ENCODE results near the gene PARD3. TPM values are rescaled to one million over a fixed set of nuclear protein-coding genes. Genes with fewer than 3 reads are reported as not detected.
A peak's percentile ranks its signal among the peaks of the same experiment; 100 is the strongest.

PARD3 gene
- polyA plus RNA-seq, 2 of the 4 experiments (the other 2 are of a cell fraction) = 110 to 200 TPM

DNA sequence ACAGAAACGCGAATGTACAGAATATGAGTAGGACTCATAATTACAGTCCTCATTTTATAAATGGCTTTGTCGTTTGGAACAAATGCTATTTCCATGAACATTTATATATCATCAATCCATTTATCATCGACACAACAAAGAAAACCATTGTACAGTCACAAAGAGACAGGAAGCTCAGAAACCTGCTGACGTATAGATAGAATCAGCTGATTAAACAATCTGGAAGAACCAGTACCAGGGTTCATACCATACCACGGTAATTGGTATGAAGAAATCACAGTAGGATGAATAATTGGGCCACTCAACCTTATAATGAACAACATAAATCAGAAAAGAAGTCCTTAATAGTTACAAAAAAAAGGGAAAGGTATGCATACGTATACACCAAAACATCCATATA, 295.0 kb downstream of the PARD3 start:
- DNase-seq (ENCODE audit: low read depth in 1 of 2, low spot score in 1 of 2) (no peak), ATAC-seq (no peak), FAIRE-seq (no peak)
- Histone ChIP-seq H3K4me2 (no peak overlapping the region), H3K27ac (peak overlapping the region in 1 of 2 experiments; percentile 60; a peak in 3 of 6 replicates), H3K4me1 (peaks cover 42% of the 10 kb centered on the region), H3K9me3 (no peaks in the 10 kb centered on the region), H3K4me3 (no peak overlapping the region)
- TF ChIP-seq, protein P1, sequence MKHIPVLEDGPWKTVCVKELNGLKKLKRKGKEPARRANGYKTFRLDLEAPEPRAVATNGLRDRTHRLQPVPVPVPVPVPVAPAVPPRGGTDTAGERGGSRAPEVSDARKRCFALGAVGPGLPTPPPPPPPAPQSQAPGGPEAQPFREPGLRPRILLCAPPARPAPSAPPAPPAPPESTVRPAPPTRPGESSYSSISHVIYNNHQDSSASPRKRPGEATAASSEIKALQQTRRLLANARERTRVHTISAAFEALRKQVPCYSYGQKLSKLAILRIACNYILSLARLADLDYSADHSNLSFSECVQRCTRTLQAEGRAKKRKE (CRISPR knock-in tag; IDR thresholded peaks at IDR 0.05; ENCODE audit: low read depth) = no peak
- TF ChIP-seq CBX8 (IDR thresholded peaks at IDR 0.05) (no peak), RFX5 (IDR thresholded peaks at IDR 0.05) (no peak), CBX2 (IDR thresholded peaks at IDR 0.05; ENCODE audit: borderline replicate concordance, low read depth) (no peak), MAFK (IDR thresholded peaks at IDR 0.05; ENCODE audit: partially characterized antibody) (no peak), HOXB13 (CRISPR knock-in tag; IDR thresholded peaks at IDR 0.05; ENCODE audit: low read depth) (no peak)
- TF ChIP-seq, protein P2, sequence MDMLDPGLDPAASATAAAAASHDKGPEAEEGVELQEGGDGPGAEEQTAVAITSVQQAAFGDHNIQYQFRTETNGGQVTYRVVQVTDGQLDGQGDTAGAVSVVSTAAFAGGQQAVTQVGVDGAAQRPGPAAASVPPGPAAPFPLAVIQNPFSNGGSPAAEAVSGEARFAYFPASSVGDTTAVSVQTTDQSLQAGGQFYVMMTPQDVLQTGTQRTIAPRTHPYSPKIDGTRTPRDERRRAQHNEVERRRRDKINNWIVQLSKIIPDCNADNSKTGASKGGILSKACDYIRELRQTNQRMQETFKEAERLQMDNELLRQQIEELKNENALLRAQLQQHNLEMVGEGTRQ (IDR thresholded peaks at IDR 0.05) = no peak
- TF ChIP-seq, protein P3, sequence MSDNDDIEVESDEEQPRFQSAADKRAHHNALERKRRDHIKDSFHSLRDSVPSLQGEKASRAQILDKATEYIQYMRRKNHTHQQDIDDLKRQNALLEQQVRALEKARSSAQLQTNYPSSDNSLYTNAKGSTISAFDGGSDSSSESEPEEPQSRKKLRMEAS (IDR thresholded peaks at IDR 0.05) = no peak
- 91% methylated on average over 7 of the region's 7 CpGs for WGBS (ENCODE audit: missing lambda C conversion rate)
- CTCF ChIA-PET = interaction anchor here (1.0 to 2.8 kb wide), 3 partner anchors 22 to 1190 kb away, joined by 3 to 27 read pairs (median 3); no protein-coding TSS in a partner anchor
- POLR2A ChIA-PET = no interaction called here

DNA sequence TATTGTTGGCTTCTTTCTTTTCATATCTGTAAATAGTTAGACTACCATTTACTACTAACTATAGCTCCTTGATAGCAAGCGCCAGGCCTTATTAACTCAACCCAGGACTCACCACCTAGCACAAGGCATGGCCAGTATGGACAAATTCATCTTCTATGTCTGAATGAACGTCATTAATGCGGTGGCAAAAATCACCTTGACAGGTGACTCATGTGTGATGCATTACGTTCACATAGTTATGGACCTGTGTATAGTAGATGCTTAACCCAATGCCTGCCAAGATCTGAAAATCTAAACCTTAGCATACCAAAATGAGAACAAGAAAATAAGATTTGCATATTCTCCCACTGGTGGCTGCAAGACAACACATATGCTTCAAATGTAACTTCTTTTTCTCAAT, 300.8 kb downstream of the PARD3 start:
- Histone ChIP-seq H3K4me3 (no peak overlapping the region), H3K27ac (no peak overlapping the region), H3K4me1 (peaks cover 11% of the 10 kb centered on the region; the same call in 1 of the 3 replicates), H3K9me3 (no peaks in the 10 kb centered on the region), H3K4me2 (no peak overlapping the region)
- FAIRE-seq (no peak), DNase-seq (ENCODE audit: low read depth in 1 of 2, low spot score in 1 of 2) (no peak), ATAC-seq (no peak)
- 66% methylated on average over 4 of the region's 4 CpGs for WGBS (ENCODE audit: missing lambda C conversion rate)
- CTCF ChIA-PET = interaction anchor here (1.0 to 2.2 kb wide), 3 partner anchors 8 to 124 kb away, joined by 3 to 9 read pairs (median 3); no protein-coding TSS in a partner anchor
- TF ChIP-seq GATA3 (IDR thresholded peaks at IDR 0.05; ENCODE audit: borderline replicate concordance) = no peak
- TF ChIP-seq JUN (IDR thresholded peaks at IDR 0.05) = no peak
- TF ChIP-seq FOSL2 (IDR thresholded peaks at IDR 0.05) = no peak
- 0 out of 2 replicates have a peak, but pooled peaks have one; percentile 9 for TF ChIP-seq FOSL2 (CRISPR knock-in tag; IDR thresholded peaks at IDR 0.05)
- TF ChIP-seq, protein P4, sequence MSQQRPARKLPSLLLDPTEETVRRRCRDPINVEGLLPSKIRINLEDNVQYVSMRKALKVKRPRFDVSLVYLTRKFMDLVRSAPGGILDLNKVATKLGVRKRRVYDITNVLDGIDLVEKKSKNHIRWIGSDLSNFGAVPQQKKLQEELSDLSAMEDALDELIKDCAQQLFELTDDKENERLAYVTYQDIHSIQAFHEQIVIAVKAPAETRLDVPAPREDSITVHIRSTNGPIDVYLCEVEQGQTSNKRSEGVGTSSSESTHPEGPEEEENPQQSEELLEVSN (IDR thresholded peaks at IDR 0.05; ENCODE audit: borderline replicate concordance, low read depth) = no peak
- TF ChIP-seq MYC (IDR thresholded peaks at IDR 0.05; ENCODE audit: borderline replicate concordance, low read length) = no peak
- POLR2A ChIA-PET = no interaction called here

DNA sequence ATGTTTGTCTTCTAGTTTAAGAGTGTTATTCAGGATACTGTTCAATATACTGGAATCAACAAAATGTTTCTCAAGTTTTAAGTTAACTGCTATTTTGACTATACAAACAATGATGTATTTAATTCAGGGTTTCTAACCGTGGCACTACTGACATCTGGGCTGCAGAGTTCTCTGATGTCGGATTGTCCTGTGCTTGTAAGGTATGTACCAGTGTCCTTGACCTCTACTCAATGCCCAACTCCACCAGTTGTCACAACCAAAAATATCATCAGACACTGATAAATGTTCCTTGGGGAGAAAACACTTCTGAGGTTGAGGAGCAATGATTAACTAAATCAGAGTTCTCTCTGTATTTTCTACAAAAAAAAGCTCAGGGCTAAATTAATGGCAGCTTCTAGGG, 301.5 kb downstream of the PARD3 start:
- CTCF ChIA-PET = interaction anchor here (1.0 to 2.2 kb wide), 3 partner anchors 8 to 125 kb away, joined by 3 to 9 read pairs (median 3); no protein-coding TSS in a partner anchor
- 87% methylated on average over 2 of the region's 2 CpGs for WGBS (ENCODE audit: missing lambda C conversion rate)
- FAIRE-seq (no peak), ATAC-seq (no peak), DNase-seq (ENCODE audit: low read depth in 1 of 2, low spot score in 1 of 2) (no peak)
- POLR2A ChIA-PET = no interaction called here
- peaks cover 11% of the 10 kb centered on the region; the same call in 2 of the 3 replicates for H3K4me1 ChIP-seq
- H3K27ac ChIP-seq = 0 out of 6 replicates have a peak overlapping the region, but pooled peaks of 1 of the 2 experiments have one; percentile 24
- H3K9me3 ChIP-seq = no peaks in the 10 kb centered on the region
- H3K4me3 ChIP-seq = no peak overlapping the region
- H3K4me2 ChIP-seq = no peak overlapping the region
- TF ChIP-seq, protein P5, sequence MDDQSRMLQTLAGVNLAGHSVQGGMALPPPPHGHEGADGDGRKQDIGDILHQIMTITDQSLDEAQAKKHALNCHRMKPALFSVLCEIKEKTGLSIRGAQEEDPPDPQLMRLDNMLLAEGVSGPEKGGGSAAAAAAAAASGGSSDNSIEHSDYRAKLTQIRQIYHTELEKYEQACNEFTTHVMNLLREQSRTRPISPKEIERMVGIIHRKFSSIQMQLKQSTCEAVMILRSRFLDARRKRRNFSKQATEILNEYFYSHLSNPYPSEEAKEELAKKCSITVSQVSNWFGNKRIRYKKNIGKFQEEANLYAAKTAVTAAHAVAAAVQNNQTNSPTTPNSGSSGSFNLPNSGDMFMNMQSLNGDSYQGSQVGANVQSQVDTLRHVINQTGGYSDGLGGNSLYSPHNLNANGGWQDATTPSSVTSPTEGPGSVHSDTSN (IDR thresholded peaks at IDR 0.05) = no peak
- TF ChIP-seq HOXB5 (CRISPR knock-in tag; IDR thresholded peaks at IDR 0.05) = no peak
- no peak for TF ChIP-seq RFX5 (IDR thresholded peaks at IDR 0.05)
- TF ChIP-seq, protein P6, sequence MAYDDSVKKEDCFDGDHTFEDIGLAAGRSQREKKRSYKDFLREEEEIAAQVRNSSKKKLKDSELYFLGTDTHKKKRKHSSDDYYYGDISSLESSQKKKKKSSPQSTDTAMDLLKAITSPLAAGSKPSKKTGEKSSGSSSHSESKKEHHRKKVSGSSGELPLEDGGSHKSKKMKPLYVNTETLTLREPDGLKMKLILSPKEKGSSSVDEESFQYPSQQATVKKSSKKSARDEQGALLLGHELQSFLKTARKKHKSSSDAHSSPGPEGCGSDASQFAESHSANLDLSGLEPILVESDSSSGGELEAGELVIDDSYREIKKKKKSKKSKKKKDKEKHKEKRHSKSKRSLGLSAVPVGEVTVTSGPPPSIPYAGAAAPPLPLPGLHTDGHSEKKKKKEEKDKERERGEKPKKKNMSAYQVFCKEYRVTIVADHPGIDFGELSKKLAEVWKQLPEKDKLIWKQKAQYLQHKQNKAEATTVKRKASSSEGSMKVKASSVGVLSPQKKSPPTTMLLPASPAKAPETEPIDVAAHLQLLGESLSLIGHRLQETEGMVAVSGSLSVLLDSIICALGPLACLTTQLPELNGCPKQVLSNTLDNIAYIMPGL (CRISPR knock-in tag; IDR thresholded peaks at IDR 0.05; ENCODE audit: borderline replicate concordance) = no peak
- no peak for TF ChIP-seq HOXA7 (CRISPR knock-in tag; IDR thresholded peaks at IDR 0.05)
- no peak for TF ChIP-seq MAFK (IDR thresholded peaks at IDR 0.05; ENCODE audit: partially characterized antibody)
- no peak for TF ChIP-seq NR3C1 (IDR thresholded peaks at IDR 0.05)
- TF ChIP-seq HDAC2 (IDR thresholded peaks at IDR 0.05) = no peak
- TF ChIP-seq PHF8 (IDR thresholded peaks at IDR 0.05; ENCODE audit: borderline replicate concordance, low read depth) = no peak
- no peak for TF ChIP-seq TFCP2L1 (CRISPR knock-in tag; IDR thresholded peaks at IDR 0.05)
- no peak for TF ChIP-seq ESRRA (IDR thresholded peaks at IDR 0.05; ENCODE audit: borderline replicate concordance, low read length)
- no peak for TF ChIP-seq FOSB (CRISPR knock-in tag; IDR thresholded peaks at IDR 0.05)
- TF ChIP-seq, protein P7, sequence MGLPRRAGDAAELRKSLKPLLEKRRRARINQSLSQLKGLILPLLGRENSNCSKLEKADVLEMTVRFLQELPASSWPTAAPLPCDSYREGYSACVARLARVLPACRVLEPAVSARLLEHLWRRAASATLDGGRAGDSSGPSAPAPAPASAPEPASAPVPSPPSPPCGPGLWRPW (IDR thresholded peaks at IDR 0.05) = no peak

All from A549 (cell line).